ENCODE data around the gene CXCL8. TPM values are rescaled to one million over a fixed set of nuclear protein-coding genes. Genes with fewer than 3 reads are reported as not detected.

CXCL8 gene
- total RNA-seq, 1 donor from 2014 or later, result 1.1 TPM

DNA sequence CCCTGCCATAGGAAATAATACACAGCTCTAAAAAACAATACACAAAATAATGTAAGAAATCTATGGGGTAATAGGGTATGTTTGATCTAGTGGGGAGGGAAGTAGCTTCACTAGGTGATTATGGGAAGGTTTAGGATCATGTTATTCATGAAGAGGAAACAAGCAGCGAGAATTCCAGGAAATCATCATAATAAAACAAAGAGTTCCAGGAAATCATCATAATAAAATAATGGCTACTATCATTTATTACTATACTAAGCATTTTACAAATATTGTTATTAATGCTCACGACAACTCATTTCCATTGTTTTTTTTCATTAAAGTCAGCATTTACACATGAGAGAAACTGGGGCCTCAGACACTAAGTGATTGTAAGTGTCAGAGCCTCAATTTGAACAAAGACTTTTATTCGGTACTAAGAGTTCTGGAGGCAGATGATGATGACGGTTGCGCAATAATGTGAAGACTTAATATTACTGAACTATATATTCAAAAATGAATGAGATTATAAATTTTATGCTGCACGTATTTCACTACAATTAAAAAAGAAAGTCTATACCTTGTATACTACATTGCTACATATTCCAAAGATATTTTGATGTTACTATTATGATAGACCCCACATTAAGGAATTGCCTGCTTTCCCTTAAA lies 12.2 kb upstream of the CXCL8 start:
- intact Hi-C loops (cut with micrococcal nuclease), result loop anchor here (5.0 kb wide), 1 partner anchor 584 kb away; no protein-coding TSS in a partner anchor
- H3K27me3 Mint-ChIP-seq, result peaks cover 7% of the 10 kb centered on the region
- ChIA-PET CTCF (interaction anchor here (0.6 kb wide), 1 partner anchor 295 kb away, joined by 3 read pairs; no protein-coding TSS in a partner anchor), POLR2A (no interaction called here)
- no peak overlapping the region for H3K4me3 Mint-ChIP-seq
- H3K9me3 Mint-ChIP-seq, result no peaks in the 10 kb centered on the region
- TF ChIP-seq, protein P1, sequence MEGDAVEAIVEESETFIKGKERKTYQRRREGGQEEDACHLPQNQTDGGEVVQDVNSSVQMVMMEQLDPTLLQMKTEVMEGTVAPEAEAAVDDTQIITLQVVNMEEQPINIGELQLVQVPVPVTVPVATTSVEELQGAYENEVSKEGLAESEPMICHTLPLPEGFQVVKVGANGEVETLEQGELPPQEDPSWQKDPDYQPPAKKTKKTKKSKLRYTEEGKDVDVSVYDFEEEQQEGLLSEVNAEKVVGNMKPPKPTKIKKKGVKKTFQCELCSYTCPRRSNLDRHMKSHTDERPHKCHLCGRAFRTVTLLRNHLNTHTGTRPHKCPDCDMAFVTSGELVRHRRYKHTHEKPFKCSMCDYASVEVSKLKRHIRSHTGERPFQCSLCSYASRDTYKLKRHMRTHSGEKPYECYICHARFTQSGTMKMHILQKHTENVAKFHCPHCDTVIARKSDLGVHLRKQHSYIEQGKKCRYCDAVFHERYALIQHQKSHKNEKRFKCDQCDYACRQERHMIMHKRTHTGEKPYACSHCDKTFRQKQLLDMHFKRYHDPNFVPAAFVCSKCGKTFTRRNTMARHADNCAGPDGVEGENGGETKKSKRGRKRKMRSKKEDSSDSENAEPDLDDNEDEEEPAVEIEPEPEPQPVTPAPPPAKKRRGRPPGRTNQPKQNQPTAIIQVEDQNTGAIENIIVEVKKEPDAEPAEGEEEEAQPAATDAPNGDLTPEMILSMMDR (IDR thresholded peaks at IDR 0.05), result no peak
- H3K4me1 Mint-ChIP-seq, result no peaks in the 10 kb centered on the region
- DNase-seq (no peak), ATAC-seq (ENCODE audit: low read depth) (no peak)
- no peak overlapping the region for H3K27ac Mint-ChIP-seq
- no peaks in the 10 kb centered on the region for H3K36me3 Mint-ChIP-seq (ENCODE audit: low read depth)

- ChIA-PET CTCF (interaction anchor here (1.0 kb wide), 1 partner anchor 405 kb away, joined by 3 read pairs; no protein-coding TSS in a partner anchor), POLR2A (no interaction called here)
- no peaks in the 10 kb centered on the region for H3K9me3 Mint-ChIP-seq
- no peaks in the 10 kb centered on the region for H3K4me1 Mint-ChIP-seq
- no peak overlapping the region for H3K4me3 Mint-ChIP-seq
- H3K36me3 Mint-ChIP-seq (ENCODE audit: low read depth), result no peaks in the 10 kb centered on the region
- H3K27ac Mint-ChIP-seq, result no peak overlapping the region
- intact Hi-C loops (cut with micrococcal nuclease), result loop anchor here (1.0 to 5.0 kb wide), 2 partner anchors 405 to 583 kb away; no protein-coding TSS in a partner anchor
- peaks cover 7% of the 10 kb centered on the region for H3K27me3 Mint-ChIP-seq
- ATAC-seq (ENCODE audit: low read depth) (no peak), DNase-seq (no peak)
- TF ChIP-seq, protein P1 (IDR thresholded peaks at IDR 0.05), result no peak
These were observed 10.7 kb upstream of the CXCL8 start for GRCh38 chr4:73729534-73730165.

DNA sequence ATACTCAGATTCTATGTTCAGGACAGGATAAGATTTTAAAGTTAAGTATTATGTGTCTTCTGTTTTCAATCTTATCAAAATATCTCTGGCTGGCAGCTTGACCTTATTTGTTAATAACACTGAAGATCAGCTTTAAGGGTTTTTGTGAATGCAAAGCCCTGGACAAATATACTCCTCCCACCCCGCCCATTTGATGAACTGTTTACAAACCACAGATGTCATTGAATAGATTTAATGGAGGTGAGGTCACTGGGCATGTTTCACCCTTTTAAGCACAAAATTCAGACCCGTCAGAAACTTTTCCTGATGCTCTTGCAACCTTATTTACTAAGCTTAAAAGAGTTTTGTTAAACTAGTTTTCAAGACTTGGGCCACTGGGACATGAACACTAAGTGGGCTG lies 10.1 kb upstream of the CXCL8 start:
- CTCF ChIA-PET, result interaction anchor here (1.0 kb wide), 1 partner anchor 404 kb away, joined by 3 read pairs; no protein-coding TSS in a partner anchor

GRCh38 chr4:73730867-73731266 lies 9.5 kb upstream of the CXCL8 start:
- no peak for DNase-seq
- Mint-ChIP-seq H3K27ac (no peak overlapping the region), H3K4me1 (peaks cover 2% of the 10 kb centered on the region), H3K36me3 (ENCODE audit: low read depth) (no peaks in the 10 kb centered on the region), H3K27me3 (peaks cover 5% of the 10 kb centered on the region), H3K9me3 (no peaks in the 10 kb centered on the region), H3K4me3 (no peak overlapping the region)
- TF ChIP-seq, protein P1 (IDR thresholded peaks at IDR 0.05), result no peak
- POLR2A ChIA-PET, result no interaction called here
- ATAC-seq (ENCODE audit: low read depth), result no peak
- intact Hi-C loops (cut with micrococcal nuclease), result no loop called here
- CTCF ChIA-PET, result no interaction called here

More for the DNA sequence above, 10.1 kb upstream of the CXCL8 start:
- TF ChIP-seq, protein P1 (IDR thresholded peaks at IDR 0.05), result no peak
- peaks cover 5% of the 10 kb centered on the region for H3K27me3 Mint-ChIP-seq
- ATAC-seq (ENCODE audit: low read depth) (no peak), DNase-seq (no peak)
- intact Hi-C loops (cut with micrococcal nuclease), result no loop called here
- H3K36me3 Mint-ChIP-seq (ENCODE audit: low read depth), result no peaks in the 10 kb centered on the region
- no peaks in the 10 kb centered on the region for H3K9me3 Mint-ChIP-seq
- POLR2A ChIA-PET, result no interaction called here
- H3K4me3 Mint-ChIP-seq, result no peak overlapping the region
- H3K27ac Mint-ChIP-seq, result no peak overlapping the region
- H3K4me1 Mint-ChIP-seq, result peaks cover 2% of the 10 kb centered on the region

- H3K27ac Mint-ChIP-seq, result no peak overlapping the region
- ChIA-PET CTCF (no interaction called here), POLR2A (no interaction called here)
- H3K27me3 Mint-ChIP-seq, result peaks cover 5% of the 10 kb centered on the region
- ATAC-seq (ENCODE audit: low read depth), result no peak
- TF ChIP-seq, protein P1 (IDR thresholded peaks at IDR 0.05), result no peak
- intact Hi-C loops (cut with micrococcal nuclease), result no loop called here
- H3K4me3 Mint-ChIP-seq, result no peak overlapping the region
- no peaks in the 10 kb centered on the region for H3K36me3 Mint-ChIP-seq (ENCODE audit: low read depth)
- H3K9me3 Mint-ChIP-seq, result no peaks in the 10 kb centered on the region
- peaks cover 2% of the 10 kb centered on the region for H3K4me1 Mint-ChIP-seq
- no peak for DNase-seq
These were observed 8.3 kb upstream of the CXCL8 start for GRCh38 chr4:73731968-73732610.

All from activated B cell treated with CpG ODN at 0.5 μM for 24 hours (primary cell).